Thyroid gland (tissue), 4 donors: ENCODE data around the gene PPP1R15B.

Experiments used
- POLR2A ChIP-seq, 2 donors: fragments of 450-650 bp; IDR thresholded peaks; one replicate each; pipeline ENCODE4 v1.6.1; 2017; ENCODE audit warnings: antibody characterized with exemption in 2 of 2, mild to moderate bottlenecking in 2 of 2, moderate library complexity in 1 of 2
- TF ChIP-seq, protein P1 (sequence below), 6 experiments: fragments of 200-600 bp in 3 of 6; fragments of 450-650 bp in 3 of 6; sonication (generic) in 3 of 6; IDR thresholded peaks; one replicate each; pipeline ENCODE4 v1.5.1; 2016 to 2019; ENCODE audit warnings: antibody characterized with exemption in 6 of 6, mild to moderate bottlenecking in 2 of 6, inconsistent platforms in 1 of 6, moderate library complexity in 1 of 6

DNA sequence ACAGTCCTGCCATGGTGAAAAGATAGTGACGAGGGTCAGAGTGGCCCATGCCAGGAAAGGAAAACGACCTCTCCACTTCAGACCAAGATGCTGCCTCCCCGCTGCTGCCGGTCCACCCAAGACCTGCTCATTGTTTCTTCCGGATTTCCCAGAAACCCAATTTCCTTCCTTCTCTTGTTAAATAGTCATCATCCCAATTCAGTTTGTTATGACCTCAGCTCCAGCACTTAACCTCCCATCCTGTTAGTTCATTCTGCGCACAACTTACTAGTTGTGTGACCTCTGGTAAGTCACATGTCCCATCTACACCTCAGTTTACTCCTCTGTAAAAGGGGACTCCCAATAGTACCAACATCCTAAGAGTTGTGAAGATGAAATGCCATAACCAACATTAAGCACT, 29.9 kb upstream of the PPP1R15B start:
- TF ChIP-seq, protein P1, sequence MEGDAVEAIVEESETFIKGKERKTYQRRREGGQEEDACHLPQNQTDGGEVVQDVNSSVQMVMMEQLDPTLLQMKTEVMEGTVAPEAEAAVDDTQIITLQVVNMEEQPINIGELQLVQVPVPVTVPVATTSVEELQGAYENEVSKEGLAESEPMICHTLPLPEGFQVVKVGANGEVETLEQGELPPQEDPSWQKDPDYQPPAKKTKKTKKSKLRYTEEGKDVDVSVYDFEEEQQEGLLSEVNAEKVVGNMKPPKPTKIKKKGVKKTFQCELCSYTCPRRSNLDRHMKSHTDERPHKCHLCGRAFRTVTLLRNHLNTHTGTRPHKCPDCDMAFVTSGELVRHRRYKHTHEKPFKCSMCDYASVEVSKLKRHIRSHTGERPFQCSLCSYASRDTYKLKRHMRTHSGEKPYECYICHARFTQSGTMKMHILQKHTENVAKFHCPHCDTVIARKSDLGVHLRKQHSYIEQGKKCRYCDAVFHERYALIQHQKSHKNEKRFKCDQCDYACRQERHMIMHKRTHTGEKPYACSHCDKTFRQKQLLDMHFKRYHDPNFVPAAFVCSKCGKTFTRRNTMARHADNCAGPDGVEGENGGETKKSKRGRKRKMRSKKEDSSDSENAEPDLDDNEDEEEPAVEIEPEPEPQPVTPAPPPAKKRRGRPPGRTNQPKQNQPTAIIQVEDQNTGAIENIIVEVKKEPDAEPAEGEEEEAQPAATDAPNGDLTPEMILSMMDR (IDR thresholded peaks at IDR 0.05), result no peak
- no peak for TF ChIP-seq POLR2A (IDR thresholded peaks at IDR 0.05)
